Naive thymus-derived CD4-positive, alpha-beta T cell (primary cell): ENCODE measurements around the gene SHANK2. TPM values are rescaled to one million over a fixed set of nuclear protein-coding genes. Genes with fewer than 3 reads are reported as not detected.

Experiments used
- ATAC-seq: fragments of 150-1000 bp; cut with Tn5 transposase; 2 replicates; pipeline ENCODE4 v1.10.0; 2021; ENCODE audit warnings: mild to moderate bottlenecking, moderate library complexity
- CTCF ChIA-PET: fragments of 350-600 bp; sonication (Branson Sonifier 250); formaldehyde crosslinking; loops from one replicate; lab custom pipeline; 2021; ENCODE audit warnings: antibody characterized with exemption; lab: Charles Lee
- POLR2A ChIA-PET: fragments of 350-600 bp; sonication (Branson Sonifier 250); formaldehyde crosslinking; loops from one replicate; lab custom pipeline; 2021; ENCODE audit warnings: antibody characterized with exemption, inconsistent platforms; lab: Charles Lee
- DNase-seq, 9 donors: peaks; one replicate each; pipeline versions ENCODE4 v3.0.0 to v3.0.0-alpha.2; 2020 to 2022; ENCODE audit warnings: mixed read lengths in 1 of 9
- H3K27ac ChIP-seq: one replicate; pipeline ENCODE4 v1.7.0; 2013; ENCODE audit warnings: mild to moderate bottlenecking, low read depth, low read length, moderate library complexity
- H3K27me3 ChIP-seq, 2 donors: one replicate each; pipeline ENCODE4 v1.7.0; 2013; ENCODE audit warnings: low read length in 2 of 2, mild to moderate bottlenecking in 2 of 2, moderate library complexity in 2 of 2; ENCODE audit not compliant: control insufficient read depth in 2 of 2, insufficient read depth in 2 of 2
- H3K36me3 ChIP-seq, 3 experiments: 1 replicate in 2 of 3; 2 replicates in 1 of 3; pipeline ENCODE4 v1.7.0; 2013; ENCODE audit warnings: low read length in 3 of 3, mild to moderate bottlenecking in 3 of 3, moderate library complexity in 1 of 3; ENCODE audit not compliant: insufficient read depth in 3 of 3, control insufficient read depth in 2 of 3
- H3K4me1 ChIP-seq, 2 donors: one replicate each; pipeline ENCODE4 v1.7.0; 2013; ENCODE audit warnings: low read length in 2 of 2, mild to moderate bottlenecking in 2 of 2, moderate library complexity in 1 of 2; ENCODE audit not compliant: control insufficient read depth in 2 of 2, insufficient read depth in 2 of 2
- H3K4me3 ChIP-seq: 2 replicates; pipeline ENCODE4 v1.7.0; 2013; ENCODE audit warnings: mild to moderate bottlenecking, low read length
- H3K9me3 ChIP-seq, 3 experiments: 1 replicate in 2 of 3; 2 replicates in 1 of 3; pipeline ENCODE4 v1.7.0; 2013; ENCODE audit warnings: low read length in 3 of 3; ENCODE audit not compliant: control insufficient read depth in 2 of 3
- H3K27ac Mint-ChIP-seq, 9 donors: one replicate each; pipeline ENCODE4 v1.8.0; 2020 to 2022; ENCODE audit warnings: mixed read lengths in 9 of 9, mild to moderate bottlenecking in 8 of 9, moderate library complexity in 5 of 9, inconsistent platforms in 2 of 9
- H3K27me3 Mint-ChIP-seq, 5 donors: one replicate each; pipeline ENCODE4 v1.8.0; 2021 to 2022; ENCODE audit warnings: mixed read lengths in 5 of 5, mild to moderate bottlenecking in 1 of 5
- H3K36me3 Mint-ChIP-seq, 5 donors: one replicate each; pipeline ENCODE4 v1.8.0; 2020 to 2022; ENCODE audit warnings: mixed read lengths in 5 of 5, mild to moderate bottlenecking in 3 of 5, inconsistent platforms in 1 of 5
- H3K4me1 Mint-ChIP-seq, 7 donors: one replicate each; pipeline ENCODE4 v1.8.0; 2020 to 2022; ENCODE audit warnings: mixed read lengths in 7 of 7, mild to moderate bottlenecking in 3 of 7, inconsistent platforms in 1 of 7
- H3K4me3 Mint-ChIP-seq, 10 donors: one replicate each; pipeline ENCODE4 v1.8.0; 2020 to 2022; ENCODE audit warnings: mild to moderate bottlenecking in 10 of 10, mixed read lengths in 10 of 10, moderate library complexity in 6 of 10, inconsistent platforms in 2 of 10
- H3K9me3 Mint-ChIP-seq, 11 donors: one replicate each; pipeline ENCODE4 v1.8.0; 2020 to 2022; ENCODE audit warnings: mixed read lengths in 11 of 11, mild to moderate bottlenecking in 4 of 11, inconsistent platforms in 1 of 11, moderate library complexity in 1 of 11
- intact Hi-C, 2 donors: fragments of 100-400 bp; cut with micrococcal nuclease; formaldehyde crosslinking; loops; one replicate each; pipeline ENCODE4 v1.15.1; 2023
- polyA plus RNA-seq, 2 donors: library from polyadenylated mRNA; unstranded; fragments of 300-500 nt; fragmentation: Illumina TruSeq; gene quantifications; one replicate each; pipeline ENCODE4 v1.2.3, GENCODE V29; 2021
- total RNA-seq, 6 experiments: library from RNA in 5 of 6; stranded (reverse) in 5 of 6; gene quantifications; 1 replicate in 5 of 6; 2 replicates in 1 of 6; pipeline ENCODE4 v1.2.3 and lab custom pipeline; 2021 to 2026

SHANK2 gene
- total and polyA plus RNA-seq, 7 experiments from 2014 or later, result 0.29 to 0.72 TPM; not detected in 5

GRCh38 chr11:71282581-71283351 lies 30.4 kb upstream of the SHANK2 start:
- no peak for DNase-seq

GRCh38 chr11:71281831-71282230 lies 29.5 kb upstream of the SHANK2 start:
- POLR2A ChIA-PET, result no interaction called here
- Histone ChIP-seq H3K4me3 (no peak overlapping the region), H3K36me3 (no peaks in the 10 kb centered on the region), H3K9me3 (no peaks in the 10 kb centered on the region), H3K27ac (no peak overlapping the region), H3K27me3 (no peaks in the 10 kb centered on the region), H3K4me1 (no peaks in the 10 kb centered on the region)
- Mint-ChIP-seq H3K4me3 (no peak overlapping the region), H3K4me1 (no peaks in the 10 kb centered on the region), H3K27me3 (peaks cover 0 to 26% (median 9%) of the 10 kb centered on the region in 5 donors), H3K9me3 (peaks cover 0 to 1% (median 0%) of the 10 kb centered on the region in 11 donors), H3K27ac (no peak overlapping the region), H3K36me3 (no peaks in the 10 kb centered on the region)
- intact Hi-C loops, result no loop called here
- ATAC-seq (no peak), DNase-seq (no peak)
- CTCF ChIA-PET, result no interaction called here

More at GRCh38 chr11:71282581-71283351, 30.4 kb upstream of the SHANK2 start:
- Mint-ChIP-seq H3K36me3 (no peaks in the 10 kb centered on the region), H3K27ac (no peak overlapping the region), H3K4me3 (no peak overlapping the region), H3K27me3 (peaks cover 0 to 21% (median 4%) of the 10 kb centered on the region in 5 donors), H3K4me1 (no peaks in the 10 kb centered on the region), H3K9me3 (peaks cover 0 to 1% (median 0%) of the 10 kb centered on the region in 11 donors)
- H3K4me1 ChIP-seq, result no peaks in the 10 kb centered on the region
- H3K27me3 ChIP-seq, result no peaks in the 10 kb centered on the region
- no peak overlapping the region for H3K27ac ChIP-seq
- ATAC-seq, result no peak
- no peaks in the 10 kb centered on the region for H3K36me3 ChIP-seq
- ChIA-PET CTCF (no interaction called here), POLR2A (no interaction called here)
- no peaks in the 10 kb centered on the region for H3K9me3 ChIP-seq
- no peak overlapping the region for H3K4me3 ChIP-seq
- intact Hi-C loops, result no loop called here

- Histone ChIP-seq H3K9me3 (no peaks in the 10 kb centered on the region), H3K27ac (no peak overlapping the region), H3K27me3 (no peaks in the 10 kb centered on the region), H3K4me1 (no peaks in the 10 kb centered on the region), H3K36me3 (no peaks in the 10 kb centered on the region), H3K4me3 (no peak overlapping the region)
- intact Hi-C loops, result no loop called here
- Mint-ChIP-seq H3K4me3 (no peak overlapping the region), H3K27ac (no peak overlapping the region), H3K9me3 (peaks cover 0 to 1% (median 0%) of the 10 kb centered on the region in 11 donors), H3K4me1 (no peaks in the 10 kb centered on the region), H3K36me3 (no peaks in the 10 kb centered on the region), H3K27me3 (peaks cover 0 to 28% (median 10%) of the 10 kb centered on the region in 5 donors)
- CTCF ChIA-PET, result no interaction called here
- ATAC-seq (no peak), DNase-seq (no peak)
- POLR2A ChIA-PET, result no interaction called here
These were observed 28.8 kb upstream of the SHANK2 start for GRCh38 chr11:71281204-71281603.

- Histone ChIP-seq H3K9me3 (no peaks in the 10 kb centered on the region), H3K4me1 (no peaks in the 10 kb centered on the region), H3K36me3 (no peaks in the 10 kb centered on the region), H3K27ac (no peak overlapping the region), H3K4me3 (no peak overlapping the region), H3K27me3 (no peaks in the 10 kb centered on the region)
- CTCF ChIA-PET, result no interaction called here
- Mint-ChIP-seq H3K27ac (no peak overlapping the region), H3K27me3 (peaks cover 0 to 27% (median 11%) of the 10 kb centered on the region in 5 donors), H3K36me3 (no peaks in the 10 kb centered on the region), H3K4me3 (no peak overlapping the region), H3K4me1 (no peaks in the 10 kb centered on the region), H3K9me3 (peaks cover 0 to 5% (median 0%) of the 10 kb centered on the region in 11 donors)
- ATAC-seq (no peak), DNase-seq (no peak)
- POLR2A ChIA-PET, result no interaction called here
- intact Hi-C loops, result no loop called here
These were observed 27.7 kb upstream of the SHANK2 start for GRCh38 chr11:71279916-71280645.

- H3K4me3 ChIP-seq, result no peak overlapping the region
- POLR2A ChIA-PET, result no interaction called here
- no peak overlapping the region for H3K27ac Mint-ChIP-seq
- peaks cover 7 to 32% (median 16%) of the 10 kb centered on the region in 11 donors for H3K9me3 Mint-ChIP-seq
- peaks cover 0 to 13% (median 0%) of the 10 kb centered on the region in 3 experiments for H3K9me3 ChIP-seq
- H3K4me1 ChIP-seq, result no peaks in the 10 kb centered on the region
- H3K4me1 Mint-ChIP-seq, result no peaks in the 10 kb centered on the region
- H3K27me3 Mint-ChIP-seq, result peaks cover 0 to 33% (median 10%) of the 10 kb centered on the region in 5 donors
- no peak overlapping the region for H3K4me3 Mint-ChIP-seq
- no peak for ATAC-seq
- CTCF ChIA-PET, result no interaction called here
- peaks cover 0 to 5% (median 3%) of the 10 kb centered on the region in 5 donors for H3K36me3 Mint-ChIP-seq
- no peaks in the 10 kb centered on the region for H3K27me3 ChIP-seq
- intact Hi-C loops, result no loop called here
- no peak for DNase-seq
- H3K36me3 ChIP-seq, result no peaks in the 10 kb centered on the region
- H3K27ac ChIP-seq, result no peak overlapping the region
These were observed 19.8 kb upstream of the SHANK2 start for GRCh38 chr11:71272161-71272560.

GRCh38 chr11:71269603-71270511 lies 17.5 kb upstream of the SHANK2 start:
- Mint-ChIP-seq H3K4me1 (no peaks in the 10 kb centered on the region), H3K4me3 (no peak overlapping the region), H3K36me3 (peaks cover 0 to 5% (median 3%) of the 10 kb centered on the region in 5 donors), H3K27ac (no peak overlapping the region), H3K27me3 (peaks cover 0 to 38% (median 10%) of the 10 kb centered on the region in 5 donors), H3K9me3 (peaks cover 7 to 32% (median 16%) of the 10 kb centered on the region in 11 donors)
- Histone ChIP-seq H3K4me3 (no peak overlapping the region), H3K36me3 (no peaks in the 10 kb centered on the region), H3K9me3 (peaks cover 0 to 13% (median 0%) of the 10 kb centered on the region in 3 experiments), H3K27ac (no peak overlapping the region), H3K27me3 (no peaks in the 10 kb centered on the region), H3K4me1 (no peaks in the 10 kb centered on the region)
- ChIA-PET CTCF (no interaction called here), POLR2A (no interaction called here)
- DNase-seq (no peak), ATAC-seq (no peak)
- intact Hi-C loops, result no loop called here
